ENCODE measurements around the gene MAP1A. TPM values are rescaled to one million over a fixed set of nuclear protein-coding genes. Genes with fewer than 3 reads are reported as not detected.

The MAP1A gene
- total RNA-seq, 1 experiment from 2014 or later = 2.4 TPM

GRCh38 chr15:43510200-43511011 is 7.0 kb upstream of the MAP1A start:
- DNase-seq (ENCODE audit: low read depth) = peak; percentile 99

GRCh38 chr15:43511012-43511885 is 6.2 kb upstream of the MAP1A start:
- DNase-seq (ENCODE audit: low read depth) = peak; percentile 26

GRCh38 chr15:43513550-43513949 is 3.9 kb upstream of the MAP1A start:
- no peak for DNase-seq (ENCODE audit: low read depth)

- peak; percentile 44 for DNase-seq (ENCODE audit: low read depth)
Observed at GRCh38 chr15:43514241-43515057, 3.0 kb upstream of the MAP1A start.

GRCh38 chr15:43515741-43516140 is 1.7 kb upstream of the MAP1A start:
- no peak for DNase-seq (ENCODE audit: low read depth)

- peak; percentile 64 for DNase-seq (ENCODE audit: low read depth)
Observed at GRCh38 chr15:43516185-43516584, 1.2 kb upstream of the MAP1A start.

GRCh38 chr15:43516801-43517353 is 531 bp upstream of the MAP1A start:
- DNase-seq (ENCODE audit: low read depth) = peak; percentile 15

- DNase-seq (ENCODE audit: low read depth) = no peak
Observed at GRCh38 chr15:43518197-43518761, 871 bp downstream of the MAP1A start.

GRCh38 chr15:43519196-43519595 is 1.8 kb downstream of the MAP1A start:
- no peak for DNase-seq (ENCODE audit: low read depth)

- no peak for DNase-seq (ENCODE audit: low read depth)
Observed at GRCh38 chr15:43520138-43520537, 2.7 kb downstream of the MAP1A start.

- DNase-seq (ENCODE audit: low read depth) = no peak
Observed at GRCh38 chr15:43521419-43521818, 4.0 kb downstream of the MAP1A start.

- DNase-seq (ENCODE audit: low read depth) = no peak
Observed at GRCh38 chr15:43522247-43522646, 4.8 kb downstream of the MAP1A start.

GRCh38 chr15:43523646-43524045 is 6.2 kb downstream of the MAP1A start:
- DNase-seq (ENCODE audit: low read depth) = no peak

GRCh38 chr15:43524254-43524845 is 6.9 kb downstream of the MAP1A start:
- DNase-seq (ENCODE audit: low read depth) = no peak

GRCh38 chr15:43525131-43525530 is 7.7 kb downstream of the MAP1A start:
- DNase-seq (ENCODE audit: low read depth) = no peak

- no peak for DNase-seq (ENCODE audit: low read depth)
Observed at GRCh38 chr15:43526261-43526930, 9.0 kb downstream of the MAP1A start.

GRCh38 chr15:43527016-43527801 is 9.8 kb downstream of the MAP1A start:
- no peak for DNase-seq (ENCODE audit: low read depth)

GRCh38 chr15:43527802-43528541 is 10.6 kb downstream of the MAP1A start:
- no peak for DNase-seq (ENCODE audit: low read depth)

GRCh38 chr15:43528542-43529007 is 11.2 kb downstream of the MAP1A start:
- no peak for DNase-seq (ENCODE audit: low read depth)

Measured in RPMI7951 (cell line).